Natural killer cell (primary cell): ENCODE data around the gene MAD1L1. TPM values are rescaled to one million over a fixed set of nuclear protein-coding genes. Genes with fewer than 3 reads are reported as not detected.

Experiments
- ATAC-seq, 3 donors: fragments of 150-1000 bp in 2 of 3; fragments of 200-7000 bp in 1 of 3; cut with Tn5 transposase; 1 replicate in 1 of 3; 2 replicates in 2 of 3; pipeline ENCODE4 v1.10.0; 2021; ENCODE audit warnings: mild to moderate bottlenecking in 2 of 3, moderate library complexity in 2 of 3
- DNase-seq, 2 donors: peaks; one replicate each; pipeline versions ENCODE4 v3.0.0 to v3.0.0-alpha.2; 2013 to 2021; ENCODE audit warnings: mixed read lengths in 1 of 2
- H3K27ac ChIP-seq: one replicate; pipeline ENCODE4 v1.5.1; 2013; ENCODE audit warnings: mild to moderate bottlenecking, low read length
- H3K27me3 ChIP-seq: one replicate; pipeline ENCODE4 v1.6.1; 2013; ENCODE audit warnings: low read length; ENCODE audit not compliant: control insufficient read depth, insufficient read depth
- H3K36me3 ChIP-seq: one replicate; pipeline ENCODE4 v1.6.1; 2013; ENCODE audit warnings: low read length; ENCODE audit not compliant: control insufficient read depth, insufficient read depth
- H3K4me1 ChIP-seq: one replicate; pipeline ENCODE4 v1.6.1; 2013; ENCODE audit warnings: low read length; ENCODE audit not compliant: control insufficient read depth, insufficient read depth
- H3K4me3 ChIP-seq: one replicate; pipeline ENCODE4 v1.5.1; 2013; ENCODE audit warnings: low read length
- H3K9me3 ChIP-seq: one replicate; pipeline ENCODE4 v1.6.1; 2013; ENCODE audit warnings: low read length; ENCODE audit not compliant: control insufficient read depth, insufficient read depth
- H3K27ac Mint-ChIP-seq, 2 donors: one replicate each; pipeline ENCODE4 v1.8.0; 2022; ENCODE audit warnings: mild to moderate bottlenecking in 2 of 2, mixed read lengths in 2 of 2, moderate library complexity in 1 of 2
- H3K27me3 Mint-ChIP-seq, 2 donors: one replicate each; pipeline ENCODE4 v1.8.0; 2022; ENCODE audit warnings: low read depth in 2 of 2, mixed read lengths in 2 of 2
- H3K36me3 Mint-ChIP-seq: one replicate; pipeline ENCODE4 v1.8.0; 2022; ENCODE audit warnings: mixed read lengths
- H3K4me1 Mint-ChIP-seq, 2 donors: one replicate each; pipeline ENCODE4 v1.8.0; 2022; ENCODE audit warnings: mixed read lengths in 2 of 2
- H3K4me3 Mint-ChIP-seq: one replicate; pipeline ENCODE4 v1.8.0; 2022; ENCODE audit warnings: mild to moderate bottlenecking, moderate library complexity, mixed read lengths
- H3K9me3 Mint-ChIP-seq, 2 donors: one replicate each; pipeline ENCODE4 v1.8.0; 2022; ENCODE audit warnings: mixed read lengths in 2 of 2
- CTCF ChIP-seq: fragments of 200-600 bp; IDR thresholded peaks from one replicate; pipeline ENCODE4 v1.8.0; 2022; ENCODE audit warnings: antibody characterized with exemption
- WGBS: methylation state at CpG from one replicate; pipeline ENCODE4 v1.1.7; 2013; ENCODE audit warnings: missing lambda C conversion rate; ENCODE audit not compliant: insufficient coverage; 5-methylcytosine and 5-hydroxymethylcytosine counted together
- intact Hi-C: fragments of 100-400 bp; cut with micrococcal nuclease; formaldehyde crosslinking; loops from one replicate; pipeline ENCODE4 v1.14.2; 2022
- total RNA-seq, 4 donors: library from RNA; stranded (reverse); fragments of 120-200 nt in 1 of 4; gene quantifications; one replicate each; pipeline versions ENCODE4 v1.2.3 to v1.2.4, GENCODE V29; 2013 to 2022

Gene MAD1L1
- total RNA-seq, 3 donors from 2014 or later (not counting 1 experiment from before 2014, with no cell fraction given) = 53.6 to 81.2 (median 77.4) TPM

- no peaks in the 10 kb centered on the region for H3K27me3 Mint-ChIP-seq
- peaks cover 0 to 10% of the 10 kb centered on the region in 2 donors for H3K4me1 Mint-ChIP-seq
- Histone ChIP-seq H3K36me3 (peaks cover 2% of the 10 kb centered on the region), H3K9me3 (no peaks in the 10 kb centered on the region), H3K4me1 (no peaks in the 10 kb centered on the region), H3K27ac (no peak overlapping the region), H3K27me3 (no peaks in the 10 kb centered on the region), H3K4me3 (no peak overlapping the region)
- no peak overlapping the region for H3K27ac Mint-ChIP-seq
- no peak overlapping the region for H3K4me3 Mint-ChIP-seq
- no peaks in the 10 kb centered on the region for H3K36me3 Mint-ChIP-seq
- WGBS = 91% methylated on average over 8 of the region's 8 CpGs
- no peak for ATAC-seq
- intact Hi-C loops = no loop called here
- H3K9me3 Mint-ChIP-seq = no peaks in the 10 kb centered on the region
- TF ChIP-seq CTCF = no peak
- no peak for DNase-seq
Observed at GRCh38 chr7:2151237-2151636, 81.5 kb downstream of the MAD1L1 start.

- H3K4me3 ChIP-seq = no peak overlapping the region
- ATAC-seq = no peak
- no peak for TF ChIP-seq CTCF
- Mint-ChIP-seq H3K27me3 (no peaks in the 10 kb centered on the region), H3K4me3 (no peak overlapping the region), H3K27ac (no peak overlapping the region), H3K4me1 (peaks cover 0 to 10% of the 10 kb centered on the region in 2 donors), H3K9me3 (no peaks in the 10 kb centered on the region), H3K36me3 (no peaks in the 10 kb centered on the region)
- H3K27ac ChIP-seq = no peak overlapping the region
- no peaks in the 10 kb centered on the region for H3K4me1 ChIP-seq
- intact Hi-C loops = no loop called here
- H3K27me3 ChIP-seq = no peaks in the 10 kb centered on the region
- H3K36me3 ChIP-seq = peaks cover 2% of the 10 kb centered on the region
- DNase-seq = no peak
- H3K9me3 ChIP-seq = no peaks in the 10 kb centered on the region
- WGBS = 91% methylated on average over 10 of the region's 10 CpGs
Observed at GRCh38 chr7:2150445-2150815, 82.3 kb downstream of the MAD1L1 start.

- DNase-seq = no peak
- H3K4me1 Mint-ChIP-seq = peaks cover 0 to 7% of the 10 kb centered on the region in 2 donors
- H3K4me3 Mint-ChIP-seq = no peak overlapping the region
- no peaks in the 10 kb centered on the region for H3K36me3 Mint-ChIP-seq
- TF ChIP-seq CTCF = no peak
- H3K4me3 ChIP-seq = no peak overlapping the region
- intact Hi-C loops = no loop called here
- no peak for ATAC-seq
- no peak overlapping the region for H3K27ac Mint-ChIP-seq
- no peaks in the 10 kb centered on the region for H3K9me3 ChIP-seq
- H3K4me1 ChIP-seq = no peaks in the 10 kb centered on the region
- WGBS = 91% methylated on average over 29 of the region's 29 CpGs
- no peak overlapping the region for H3K27ac ChIP-seq
- H3K36me3 ChIP-seq = peaks cover 7% of the 10 kb centered on the region
- H3K9me3 Mint-ChIP-seq = no peaks in the 10 kb centered on the region
- no peaks in the 10 kb centered on the region for H3K27me3 Mint-ChIP-seq
- no peaks in the 10 kb centered on the region for H3K27me3 ChIP-seq
Observed at GRCh38 chr7:2149672-2150444, 82.9 kb downstream of the MAD1L1 start.

DNA sequence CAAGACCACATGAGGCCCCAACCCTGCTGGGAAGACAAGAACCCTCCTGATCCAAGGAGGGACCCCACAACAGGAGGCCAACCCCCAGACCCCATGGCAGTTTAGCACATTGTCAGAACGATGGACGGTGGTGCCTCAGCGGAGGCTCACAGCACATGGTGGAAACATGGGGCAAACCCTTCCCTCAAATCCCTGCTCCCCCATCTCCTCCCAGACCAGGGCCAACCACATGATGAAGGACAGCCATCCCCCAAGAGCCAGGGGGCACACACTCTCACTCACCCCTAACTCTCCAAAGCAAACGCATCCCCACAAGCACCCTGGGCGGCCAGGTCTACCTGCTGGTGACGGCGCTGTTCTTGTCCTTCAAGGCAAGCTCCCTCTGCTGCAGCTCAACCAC is 83.9 kb downstream of the MAD1L1 start:
- Histone ChIP-seq H3K27ac (no peak overlapping the region), H3K4me3 (no peak overlapping the region), H3K9me3 (no peaks in the 10 kb centered on the region), H3K4me1 (no peaks in the 10 kb centered on the region), H3K27me3 (no peaks in the 10 kb centered on the region), H3K36me3 (peaks cover 7% of the 10 kb centered on the region)
- Mint-ChIP-seq H3K36me3 (no peaks in the 10 kb centered on the region), H3K4me1 (peaks cover 0 to 5% of the 10 kb centered on the region in 2 donors), H3K9me3 (no peaks in the 10 kb centered on the region), H3K27me3 (no peaks in the 10 kb centered on the region), H3K4me3 (no peak overlapping the region), H3K27ac (no peak overlapping the region)
- DNase-seq = no peak
- 96% methylated on average over 7 of the region's 7 CpGs for WGBS
- intact Hi-C loops = no loop called here
- ATAC-seq = no peak
- TF ChIP-seq CTCF = no peak
